KMS-11 (cell line): ENCODE results near the gene AMIGO2.

ENCODE experiments used
- H2AFZ ChIP-seq: fragments of 200-600 bp; sonication (generic); 2 replicates; pipeline ENCODE4 v1.6.1; 2016; ENCODE audit warnings: antibody characterized with exemption, mixed run types, low read depth
- H3K27ac ChIP-seq: fragments of 200-600 bp; sonication (generic); 2 replicates; pipeline ENCODE4 v1.6.1; 2016; ENCODE audit warnings: mild to moderate bottlenecking, mixed run types
- H3K27me3 ChIP-seq: fragments of 200-600 bp; sonication (generic); 2 replicates; pipeline ENCODE4 v1.6.1; 2017; ENCODE audit warnings: mild to moderate bottlenecking, low read depth, mixed run types, moderate library complexity; ENCODE audit not compliant: insufficient read depth
- H3K36me3 ChIP-seq: fragments of 200-600 bp; sonication (generic); 2 replicates; pipeline ENCODE4 v1.6.1; 2017; ENCODE audit warnings: mild to moderate bottlenecking, mixed run types; ENCODE audit not compliant: insufficient read depth
- H3K4me1 ChIP-seq: fragments of 200-600 bp; sonication (generic); 2 replicates; pipeline ENCODE4 v1.6.1; 2016; ENCODE audit warnings: mild to moderate bottlenecking, low read depth, mixed run types; ENCODE audit not compliant: poor library complexity, severe bottlenecking
- H3K4me2 ChIP-seq: fragments of 200-600 bp; sonication (generic); 2 replicates; pipeline ENCODE4 v1.7.0; 2016; ENCODE audit warnings: mild to moderate bottlenecking, mixed run types
- H3K4me3 ChIP-seq: fragments of 200-600 bp; sonication (generic); IDR thresholded peaks from 2 replicates; pipeline ENCODE4 v1.6.1; 2017; ENCODE audit warnings: low read depth, low read length, mixed read lengths; ENCODE audit not compliant: insufficient read depth
- H3K79me2 ChIP-seq: fragments of 200-600 bp; sonication (generic); 2 replicates; pipeline ENCODE4 v1.6.1; 2016; ENCODE audit warnings: low read depth, mixed run types; ENCODE audit not compliant: insufficient read depth
- H3K9ac ChIP-seq: fragments of 200-600 bp; sonication (generic); 2 replicates; pipeline ENCODE4 v1.6.1; 2016; ENCODE audit warnings: mild to moderate bottlenecking, mixed run types
- H4K20me1 ChIP-seq: fragments of 200-600 bp; sonication (generic); 2 replicates; pipeline ENCODE4 v1.6.1; 2016; ENCODE audit warnings: mild to moderate bottlenecking, mixed run types; ENCODE audit not compliant: insufficient read depth
- CTCF ChIP-seq: fragments of 200-600 bp; sonication (generic); conservative IDR thresholded peaks from 2 replicates; pipeline ENCODE4 v1.6.1; 2017; ENCODE audit warnings: low read depth, mild to moderate bottlenecking, antibody characterized with exemption, low read length, moderate library complexity, mixed read lengths

Gene AMIGO2

GRCh38 chr12:47075192-47076084, 4.3 kb downstream of the AMIGO2 start:
- no peaks in the 10 kb centered on the region for H3K36me3 ChIP-seq
- no peaks in the 10 kb centered on the region for H4K20me1 ChIP-seq
- H3K9ac ChIP-seq = no peak overlapping the region
- H3K4me3 ChIP-seq = no peak overlapping the region
- TF ChIP-seq CTCF = no peak
- H3K4me2 ChIP-seq = no peak overlapping the region
- H3K4me1 ChIP-seq = no peaks in the 10 kb centered on the region
- no peak overlapping the region for H2AFZ ChIP-seq
- no peaks in the 10 kb centered on the region for H3K79me2 ChIP-seq
- no peaks in the 10 kb centered on the region for H3K27me3 ChIP-seq
- H3K27ac ChIP-seq = no peak overlapping the region

- Histone ChIP-seq H4K20me1 (no peaks in the 10 kb centered on the region), H3K4me3 (no peak overlapping the region), H3K27ac (no peak overlapping the region), H2AFZ (no peak overlapping the region), H3K36me3 (no peaks in the 10 kb centered on the region), H3K4me1 (no peaks in the 10 kb centered on the region), H3K79me2 (no peaks in the 10 kb centered on the region), H3K4me2 (no peak overlapping the region), H3K27me3 (no peaks in the 10 kb centered on the region), H3K9ac (no peak overlapping the region)
- no peak for TF ChIP-seq CTCF
These were observed 5.0 kb downstream of the AMIGO2 start for GRCh38 chr12:47074757-47075156.

GRCh38 chr12:47073951-47074350, 5.8 kb downstream of the AMIGO2 start:
- H3K9ac ChIP-seq = no peak overlapping the region
- H3K27ac ChIP-seq = no peak overlapping the region
- no peak overlapping the region for H2AFZ ChIP-seq
- H3K4me3 ChIP-seq = no peak overlapping the region
- H3K79me2 ChIP-seq = no peaks in the 10 kb centered on the region
- H3K36me3 ChIP-seq = no peaks in the 10 kb centered on the region
- TF ChIP-seq CTCF = no peak
- H3K4me2 ChIP-seq = no peak overlapping the region
- no peaks in the 10 kb centered on the region for H3K4me1 ChIP-seq
- no peaks in the 10 kb centered on the region for H3K27me3 ChIP-seq
- no peaks in the 10 kb centered on the region for H4K20me1 ChIP-seq

- Histone ChIP-seq H3K27me3 (no peaks in the 10 kb centered on the region), H3K4me2 (no peak overlapping the region), H3K9ac (no peak overlapping the region), H3K36me3 (no peaks in the 10 kb centered on the region), H3K27ac (no peak overlapping the region), H3K4me3 (no peak overlapping the region), H4K20me1 (no peaks in the 10 kb centered on the region), H3K79me2 (no peaks in the 10 kb centered on the region), H2AFZ (no peak overlapping the region), H3K4me1 (no peaks in the 10 kb centered on the region)
- TF ChIP-seq CTCF = peak; percentile 64
These were observed 8.4 kb downstream of the AMIGO2 start for GRCh38 chr12:47071241-47071852.
